Measurements from ENCODE around the gene ZMYND11. TPM values are rescaled to one million over a fixed set of nuclear protein-coding genes. Genes with fewer than 3 reads are reported as not detected.
"Not testable (repeated sequence)": the region's sequence is repeated elsewhere in the genome, so short reads cannot be mapped to it uniquely, and the experiment has no call there.

The ZMYND11 gene
- total RNA-seq, 1 donor from 2014 or later: 31.4 TPM

GRCh38 chr10:244227-244626 is 109.0 kb downstream of the ZMYND11 start:
- no peak for DNase-seq (ENCODE audit: low spot score)
- Mint-ChIP-seq H3K27me3 (ENCODE audit: insufficient read depth) (no peaks in the 10 kb centered on the region), H3K36me3 (ENCODE audit: low read depth) (peaks cover 23% of the 10 kb centered on the region), H3K27ac (no peak overlapping the region), H3K4me3 (no peak overlapping the region), H3K9me3 (no peaks in the 10 kb centered on the region), H3K4me1 (ENCODE audit: low read depth) (no peaks in the 10 kb centered on the region)
- intact Hi-C loops (cut with micrococcal nuclease): no loop called here

- H3K36me3 Mint-ChIP-seq (ENCODE audit: low read depth): peaks cover 33% of the 10 kb centered on the region
Measured at GRCh38 chr10:246431-246830, 111.2 kb downstream of the ZMYND11 start.

GRCh38 chr10:247480-247879 is 112.2 kb downstream of the ZMYND11 start:
- no peak overlapping the region for H3K27ac Mint-ChIP-seq

More at GRCh38 chr10:246431-246830, 111.2 kb downstream of the ZMYND11 start:
- no peak for DNase-seq (ENCODE audit: low spot score)
- H3K4me3 Mint-ChIP-seq: no peak overlapping the region
- H3K27me3 Mint-ChIP-seq (ENCODE audit: insufficient read depth): no peaks in the 10 kb centered on the region
- intact Hi-C loops (cut with micrococcal nuclease): no loop called here
- no peaks in the 10 kb centered on the region for H3K9me3 Mint-ChIP-seq
- H3K4me1 Mint-ChIP-seq (ENCODE audit: low read depth): no peaks in the 10 kb centered on the region
- H3K27ac Mint-ChIP-seq: no peak overlapping the region

GRCh38 chr10:248307-248706 is 113.1 kb downstream of the ZMYND11 start:
- no peaks in the 10 kb centered on the region for H3K9me3 Mint-ChIP-seq
- H3K36me3 Mint-ChIP-seq (ENCODE audit: low read depth): peaks cover 37% of the 10 kb centered on the region
- no peak for DNase-seq (ENCODE audit: low spot score)

More at GRCh38 chr10:247480-247879, 112.2 kb downstream of the ZMYND11 start:
- no peak overlapping the region for H3K4me3 Mint-ChIP-seq
- DNase-seq (ENCODE audit: low spot score): no peak
- H3K36me3 Mint-ChIP-seq (ENCODE audit: low read depth): peaks cover 37% of the 10 kb centered on the region
- H3K9me3 Mint-ChIP-seq: no peaks in the 10 kb centered on the region
- no peaks in the 10 kb centered on the region for H3K27me3 Mint-ChIP-seq (ENCODE audit: insufficient read depth)
- intact Hi-C loops (cut with micrococcal nuclease): no loop called here
- H3K4me1 Mint-ChIP-seq (ENCODE audit: low read depth): no peaks in the 10 kb centered on the region

GRCh38 chr10:251982-252582 is 116.8 kb downstream of the ZMYND11 start:
- DNase-seq (ENCODE audit: low spot score): no peak
- H3K4me1 Mint-ChIP-seq (ENCODE audit: low read depth): no peaks in the 10 kb centered on the region
- H3K27ac Mint-ChIP-seq: no peak overlapping the region
- H3K27me3 Mint-ChIP-seq (ENCODE audit: insufficient read depth): no peaks in the 10 kb centered on the region
- H3K9me3 Mint-ChIP-seq: no peaks in the 10 kb centered on the region
- H3K36me3 Mint-ChIP-seq (ENCODE audit: low read depth): peaks cover 27% of the 10 kb centered on the region
- no peak overlapping the region for H3K4me3 Mint-ChIP-seq
- intact Hi-C loops (cut with micrococcal nuclease): no loop called here

More at GRCh38 chr10:248307-248706, 113.1 kb downstream of the ZMYND11 start:
- Mint-ChIP-seq H3K27me3 (ENCODE audit: insufficient read depth) (no peaks in the 10 kb centered on the region), H3K27ac (no peak overlapping the region), H3K4me1 (ENCODE audit: low read depth) (no peaks in the 10 kb centered on the region), H3K4me3 (no peak overlapping the region)
- intact Hi-C loops (cut with micrococcal nuclease): no loop called here

GRCh38 chr10:260819-261429 is 125.7 kb downstream of the ZMYND11 start:
- Mint-ChIP-seq H3K9me3 (no peaks in the 10 kb centered on the region), H3K36me3 (ENCODE audit: low read depth) (no peaks in the 10 kb centered on the region), H3K4me3 (no peak overlapping the region), H3K27me3 (ENCODE audit: insufficient read depth) (peaks cover 2% of the 10 kb centered on the region), H3K27ac (no peak overlapping the region), H3K4me1 (ENCODE audit: low read depth) (no peaks in the 10 kb centered on the region)
- intact Hi-C loops (cut with micrococcal nuclease): no loop called here
- DNase-seq (ENCODE audit: low spot score): no peak

- DNase-seq (ENCODE audit: low spot score); intact Hi-C loops (cut with micrococcal nuclease); H3K27ac Mint-ChIP-seq; H3K9me3 Mint-ChIP-seq; H3K4me1 Mint-ChIP-seq (ENCODE audit: low read depth); H3K4me3 Mint-ChIP-seq; H3K27me3 Mint-ChIP-seq (ENCODE audit: insufficient read depth); H3K36me3 Mint-ChIP-seq (ENCODE audit: low read depth): not testable (repeated sequence)
Measured at GRCh38 chr10:264160-265073, 129.2 kb downstream of the ZMYND11 start.

- H3K4me1 Mint-ChIP-seq (ENCODE audit: low read depth): not testable (repeated sequence)
Measured at GRCh38 chr10:265074-265440, 129.8 kb downstream of the ZMYND11 start.

GRCh38 chr10:265816-266588 is 130.7 kb downstream of the ZMYND11 start:
- H3K9me3 Mint-ChIP-seq; intact Hi-C loops (cut with micrococcal nuclease): not testable (repeated sequence)

More at GRCh38 chr10:265074-265440, 129.8 kb downstream of the ZMYND11 start:
- H3K4me3 Mint-ChIP-seq; intact Hi-C loops (cut with micrococcal nuclease); H3K27me3 Mint-ChIP-seq (ENCODE audit: insufficient read depth); DNase-seq (ENCODE audit: low spot score); H3K36me3 Mint-ChIP-seq (ENCODE audit: low read depth); H3K9me3 Mint-ChIP-seq; H3K27ac Mint-ChIP-seq: not testable (repeated sequence)

GRCh38 chr10:266974-267425 is 131.7 kb downstream of the ZMYND11 start:
- intact Hi-C loops (cut with micrococcal nuclease): no loop called here

More at GRCh38 chr10:265816-266588, 130.7 kb downstream of the ZMYND11 start:
- DNase-seq (ENCODE audit: low spot score); H3K36me3 Mint-ChIP-seq (ENCODE audit: low read depth); H3K4me3 Mint-ChIP-seq; H3K27ac Mint-ChIP-seq; H3K27me3 Mint-ChIP-seq (ENCODE audit: insufficient read depth); H3K4me1 Mint-ChIP-seq (ENCODE audit: low read depth): not testable (repeated sequence)

GRCh38 chr10:267705-268104 is 132.4 kb downstream of the ZMYND11 start:
- Mint-ChIP-seq H3K4me1 (ENCODE audit: low read depth) (no peaks in the 10 kb centered on the region), H3K27ac (no peak overlapping the region), H3K4me3 (no peak overlapping the region), H3K36me3 (ENCODE audit: low read depth) (no peaks in the 10 kb centered on the region), H3K27me3 (ENCODE audit: insufficient read depth) (peaks cover 2% of the 10 kb centered on the region), H3K9me3 (no peaks in the 10 kb centered on the region)
- no peak for DNase-seq (ENCODE audit: low spot score)
- intact Hi-C loops (cut with micrococcal nuclease): no loop called here

More at GRCh38 chr10:266974-267425, 131.7 kb downstream of the ZMYND11 start:
- Mint-ChIP-seq H3K4me1 (ENCODE audit: low read depth) (no peaks in the 10 kb centered on the region), H3K27ac (no peak overlapping the region), H3K27me3 (ENCODE audit: insufficient read depth) (no peaks in the 10 kb centered on the region), H3K36me3 (ENCODE audit: low read depth) (no peaks in the 10 kb centered on the region), H3K9me3 (no peaks in the 10 kb centered on the region), H3K4me3 (no peak overlapping the region)
- DNase-seq (ENCODE audit: low spot score): no peak

- peaks cover 4% of the 10 kb centered on the region for H3K27me3 Mint-ChIP-seq (ENCODE audit: insufficient read depth)
- H3K4me3 Mint-ChIP-seq: no peak overlapping the region
- H3K27ac Mint-ChIP-seq: no peak overlapping the region
- H3K36me3 Mint-ChIP-seq (ENCODE audit: low read depth): no peaks in the 10 kb centered on the region
- no peaks in the 10 kb centered on the region for H3K9me3 Mint-ChIP-seq
- intact Hi-C loops (cut with micrococcal nuclease): no loop called here
- DNase-seq (ENCODE audit: low spot score): no peak
- H3K4me1 Mint-ChIP-seq (ENCODE audit: low read depth): no peaks in the 10 kb centered on the region
Measured at GRCh38 chr10:269440-270074, 134.3 kb downstream of the ZMYND11 start.
